Cerebellar nuclear complex (tissue), 1 donor: Measurements from ENCODE around the gene HSPG2.
"Not testable (repeated sequence)": the region's sequence is repeated elsewhere in the genome, so short reads cannot be mapped to it uniquely, and the experiment has no call there.

Experiments used
- DNase-seq, 2 experiments: peaks; one replicate each; lab custom pipeline; 2025; lab: John Stamatoyannopoulos, UW

Gene HSPG2

DNA sequence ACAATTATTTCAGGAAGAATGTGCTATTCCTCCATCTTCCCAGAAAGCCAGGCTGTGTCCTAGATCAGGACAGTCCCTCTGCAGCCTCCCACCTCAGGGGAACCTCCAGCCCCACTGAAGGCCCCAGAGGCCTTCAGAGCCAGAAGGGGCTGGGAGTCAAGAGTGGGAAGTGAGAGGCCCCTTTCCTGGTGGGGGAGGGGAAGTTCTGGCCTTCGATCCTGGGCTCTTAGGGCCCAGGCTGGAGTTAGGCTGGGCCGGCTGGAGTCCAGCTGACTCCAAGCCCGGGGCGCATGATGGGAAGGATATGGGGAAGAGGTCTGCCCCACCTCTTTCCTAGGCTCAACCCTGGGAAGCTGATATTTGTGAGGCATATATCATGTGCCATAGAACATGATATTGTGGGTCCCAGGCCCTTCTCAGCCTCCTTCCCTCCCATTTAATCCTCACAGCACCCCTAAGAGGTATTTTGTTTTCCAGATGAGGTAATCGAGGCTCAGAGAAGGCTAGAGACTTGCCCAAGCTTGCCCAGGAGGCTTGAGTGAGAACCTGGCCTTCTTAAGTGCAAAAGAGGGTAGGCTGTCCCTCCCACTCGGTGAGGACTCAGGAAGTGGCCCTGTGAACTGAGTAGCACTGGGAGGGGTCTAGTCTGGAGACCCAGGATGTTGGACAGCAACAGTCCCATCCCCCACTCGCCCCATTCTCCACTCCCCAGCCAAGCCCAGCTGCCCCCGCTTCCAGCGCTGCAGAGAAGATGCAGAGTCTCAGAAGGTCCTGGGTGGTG is 18.6 kb upstream of the HSPG2 start:
- DNase-seq: no peak

DNA sequence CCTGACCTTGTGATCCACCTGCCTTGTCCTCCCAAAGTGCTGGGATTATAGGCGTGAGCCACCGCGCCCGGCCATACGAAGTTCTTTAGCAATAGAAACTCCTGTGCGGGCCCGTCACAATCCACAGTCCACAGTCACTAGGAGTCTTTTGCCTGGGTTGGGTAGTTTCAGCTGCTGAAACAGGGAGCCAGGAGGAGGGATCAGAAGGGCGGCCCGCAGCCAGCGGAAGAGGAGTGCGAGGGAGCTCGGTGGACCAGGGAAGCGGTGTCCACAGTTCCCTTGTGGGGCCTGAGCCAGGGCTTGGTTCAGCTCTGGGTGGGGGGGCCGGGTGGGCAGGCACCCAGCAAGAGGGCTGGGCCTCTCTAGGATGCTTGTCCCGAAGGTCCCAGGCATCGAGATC is 17.9 kb upstream of the HSPG2 start:
- DNase-seq: no peak

DNA sequence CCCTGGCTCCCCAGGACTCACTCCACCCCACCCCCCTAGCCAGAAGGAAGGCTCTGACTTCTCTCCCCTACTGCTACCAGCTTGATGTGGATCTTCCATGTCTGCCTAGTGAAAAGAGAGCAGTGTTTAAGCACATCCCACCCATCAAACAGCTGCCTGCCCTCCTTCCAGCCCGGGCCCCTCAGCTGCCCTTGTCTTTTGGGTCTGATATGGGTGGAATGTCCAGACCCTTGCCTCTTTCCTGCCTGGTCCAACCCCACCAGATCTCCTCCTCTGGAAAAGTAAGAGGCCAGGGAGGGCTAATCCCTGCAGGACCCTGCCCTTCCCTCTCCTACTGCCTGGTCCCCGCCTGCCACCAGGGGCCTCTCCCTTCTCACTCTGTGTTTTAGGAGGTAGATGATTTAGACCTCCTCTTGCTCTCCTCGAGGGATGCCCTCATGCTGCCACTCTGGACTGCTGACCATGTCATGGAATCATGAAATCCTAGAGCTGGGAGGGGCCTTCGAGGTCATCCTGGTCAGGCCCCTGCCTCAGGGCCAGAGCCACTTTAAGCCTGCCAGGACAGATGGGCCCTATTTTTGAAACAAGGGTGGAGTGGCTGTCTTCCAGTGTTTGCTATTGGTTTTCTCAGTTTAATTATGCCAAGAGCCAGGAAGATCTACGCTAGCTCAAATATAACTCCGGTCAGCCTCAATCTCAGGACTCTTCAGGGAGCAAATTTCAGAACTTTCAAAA is 15.8 kb upstream of the HSPG2 start:
- no peak for DNase-seq

DNA sequence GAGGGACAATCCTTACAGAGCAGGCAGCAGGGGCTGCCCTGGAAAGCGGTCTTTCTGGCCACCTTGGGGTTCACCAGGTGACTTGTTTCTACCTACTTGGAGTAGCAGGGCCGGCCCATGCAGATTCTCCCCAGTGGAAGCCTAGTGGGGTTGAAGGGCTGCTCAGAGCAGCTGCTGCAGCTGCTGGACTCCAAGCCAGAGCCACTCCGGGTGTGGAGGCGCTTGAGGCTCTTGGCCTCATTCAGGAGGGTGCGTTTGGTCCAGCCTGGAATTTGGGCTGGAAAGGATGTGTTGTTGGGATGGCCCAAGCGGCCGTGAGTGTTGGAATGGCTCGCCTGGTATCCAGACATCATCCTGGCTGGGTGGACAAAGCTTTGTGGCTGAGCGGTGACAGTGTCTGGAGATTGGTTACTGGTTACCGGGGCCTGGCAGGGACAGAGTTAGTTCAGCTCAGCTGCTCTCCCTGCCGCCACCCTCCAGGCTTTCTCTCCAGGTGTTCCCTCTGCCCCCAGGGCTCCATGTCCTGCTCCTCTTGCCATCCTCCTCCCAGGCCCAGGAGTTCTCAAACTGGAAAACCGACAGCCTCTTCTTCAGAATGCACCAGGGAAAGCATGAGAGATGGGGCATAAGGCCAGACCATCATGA is 14.2 kb upstream of the HSPG2 start:
- DNase-seq: no peak

DNA sequence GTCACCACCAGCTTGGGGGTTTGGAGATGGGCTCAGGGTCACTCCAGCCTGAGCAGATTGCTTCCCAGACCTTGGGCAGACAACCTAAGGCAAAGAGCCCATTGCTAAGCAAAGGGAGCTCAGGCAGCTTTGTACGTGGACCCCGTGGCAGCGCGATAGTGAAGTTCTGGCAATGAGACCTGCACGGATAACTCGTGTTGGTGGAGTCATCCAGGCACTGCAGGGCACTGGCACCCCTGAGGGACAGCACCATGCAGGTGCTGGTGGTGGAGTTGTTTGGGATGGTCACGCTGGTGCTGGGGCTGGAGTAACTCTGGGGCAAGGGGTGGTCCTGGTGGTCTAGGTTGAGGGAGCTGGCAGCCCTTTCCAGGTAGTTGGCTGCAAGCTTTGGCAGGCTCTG is 13.6 kb upstream of the HSPG2 start:
- DNase-seq: no peak

DNA sequence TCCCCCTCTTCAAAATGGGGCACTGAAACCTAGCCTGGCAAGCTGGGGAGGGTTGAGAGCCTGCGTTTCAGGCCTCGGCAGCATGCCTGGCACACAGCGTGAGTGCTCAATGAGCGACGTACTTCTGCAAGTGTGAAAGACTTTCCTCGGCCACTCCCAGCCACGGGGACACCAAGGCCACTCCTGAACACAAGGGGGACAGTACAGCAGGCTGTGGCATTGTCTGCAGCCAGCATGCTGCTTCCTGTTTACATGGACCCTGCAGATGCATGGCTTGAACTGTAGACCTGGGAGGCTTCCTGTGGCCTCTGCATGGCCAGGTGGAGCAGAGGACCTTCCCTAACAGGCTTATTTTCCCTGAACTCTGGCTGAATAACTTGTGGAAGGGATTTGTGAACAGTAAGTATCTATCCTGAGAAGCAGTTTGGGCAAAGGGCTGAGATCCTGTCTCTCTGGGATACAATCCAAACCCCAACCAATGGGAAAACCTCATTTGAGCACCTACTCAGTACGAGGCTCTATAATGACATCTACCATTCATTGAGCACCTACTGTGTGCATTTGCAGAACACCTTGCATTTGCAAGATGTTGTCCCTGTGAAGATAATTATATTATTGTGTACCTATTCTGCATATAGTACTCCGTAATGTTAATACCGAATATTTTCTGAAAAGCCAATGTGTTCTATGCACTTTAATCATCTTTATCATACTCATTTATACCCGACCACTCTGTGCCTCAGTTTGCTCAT is 9.9 kb upstream of the HSPG2 start:
- no peak for DNase-seq

DNA sequence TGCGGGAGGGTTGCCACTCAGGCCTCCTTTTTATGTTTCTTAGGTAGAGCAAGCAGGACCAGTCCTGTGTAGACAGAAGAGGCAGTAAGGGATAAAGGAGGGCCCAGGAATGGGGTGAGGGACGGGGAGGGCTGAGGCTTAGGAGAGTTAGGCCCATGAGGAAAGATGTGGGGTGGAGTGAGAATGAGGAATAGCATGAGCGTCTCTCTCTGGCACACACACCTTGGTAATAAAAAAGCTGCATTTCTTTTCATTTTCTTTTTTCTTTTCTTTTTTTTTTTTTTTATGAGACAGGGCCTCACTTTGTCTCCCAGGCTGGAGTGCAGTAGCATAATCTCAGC is 7.6 kb upstream of the HSPG2 start:
- no peak for DNase-seq

DNA sequence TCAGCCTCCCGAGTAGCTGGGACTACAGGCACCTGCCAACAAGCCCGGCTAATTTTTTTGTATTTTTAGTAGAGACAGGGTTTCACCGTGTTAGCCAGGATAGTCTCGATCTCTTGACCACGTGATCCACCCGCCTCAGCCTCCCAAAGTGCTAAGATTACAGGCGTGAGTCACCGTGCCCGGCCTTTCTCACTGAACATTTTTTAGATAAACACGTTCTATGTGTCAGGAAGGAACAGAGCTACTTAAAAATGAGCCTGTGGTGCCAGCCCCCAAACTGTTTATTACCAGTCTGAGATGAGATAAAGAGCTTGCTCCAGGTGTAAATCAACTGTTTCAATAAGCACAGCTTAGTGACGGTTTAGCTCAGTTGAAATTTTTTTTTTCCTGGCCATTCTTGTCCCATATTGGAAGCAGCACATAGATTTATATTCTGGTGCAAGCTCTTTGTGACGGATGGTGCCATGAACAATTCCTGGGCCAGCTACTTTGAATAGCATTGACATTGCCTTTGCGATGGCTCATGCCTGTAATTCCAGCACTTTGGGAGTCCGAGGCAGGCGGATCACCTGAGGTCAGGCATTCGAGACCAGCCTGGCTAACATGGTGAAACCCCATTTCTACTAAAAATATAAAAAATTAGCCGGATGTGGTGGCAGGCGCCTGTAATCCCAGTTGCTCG is 6.0 kb upstream of the HSPG2 start:
- DNase-seq: not testable (repeated sequence)

DNA sequence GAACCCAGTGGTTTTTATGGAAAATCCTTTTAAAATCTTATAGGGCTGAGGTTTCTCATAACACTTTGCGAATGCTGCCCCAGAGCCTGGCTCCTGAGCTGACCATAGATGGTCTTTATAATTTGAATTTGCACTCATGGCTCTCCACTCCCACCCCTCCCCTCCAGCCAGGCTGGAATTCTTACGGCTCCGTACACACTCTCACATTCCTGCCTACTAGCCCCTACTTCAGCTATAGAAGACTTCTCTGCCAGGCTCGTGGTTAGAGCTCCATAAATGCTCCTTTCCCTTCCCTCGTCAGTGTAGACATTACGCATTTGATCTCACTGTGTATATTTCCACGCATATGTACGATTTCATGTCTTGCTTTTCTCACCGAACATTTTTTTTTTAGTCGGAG is 5.4 kb upstream of the HSPG2 start:
- DNase-seq: no peak

DNA sequence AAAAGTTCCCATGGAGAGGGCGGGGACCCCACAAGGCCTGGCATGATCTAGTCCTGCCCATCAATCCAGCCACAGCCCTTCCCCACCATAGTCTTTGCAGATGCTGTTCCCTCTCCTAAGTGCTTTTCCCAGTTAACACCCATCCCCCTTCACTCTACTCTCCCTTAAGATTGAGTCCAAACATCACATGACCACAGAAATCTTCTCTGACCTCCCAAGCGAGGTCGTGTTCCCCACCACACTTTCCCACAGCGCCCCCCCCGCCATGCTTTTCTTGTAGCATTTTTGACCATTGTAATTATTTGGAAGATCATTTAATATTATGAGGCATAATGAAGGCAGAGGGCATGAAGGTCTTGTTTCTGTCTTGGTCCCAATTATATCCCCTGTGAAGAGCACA is 4.3 kb upstream of the HSPG2 start:
- DNase-seq: no peak

DNA sequence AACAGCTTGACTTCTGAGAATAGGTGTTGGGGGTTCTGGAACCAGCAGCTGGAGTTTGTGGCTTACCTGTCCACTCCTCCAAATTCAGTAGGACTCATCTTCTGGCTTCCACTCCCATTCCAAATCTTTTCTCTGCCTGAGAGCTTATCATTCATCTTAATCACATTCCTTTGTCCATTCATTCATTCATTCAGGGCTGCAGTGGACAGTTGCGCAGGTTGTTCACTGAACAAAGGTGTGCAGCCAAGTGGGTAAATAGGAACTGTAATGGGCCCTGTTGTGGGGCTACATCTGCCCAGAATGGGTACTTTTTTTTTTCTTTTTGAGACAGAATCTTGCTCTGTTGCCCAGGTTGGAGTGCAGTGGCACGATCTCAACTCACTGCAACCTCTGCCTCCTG is 3.4 kb upstream of the HSPG2 start:
- no peak for DNase-seq

DNA sequence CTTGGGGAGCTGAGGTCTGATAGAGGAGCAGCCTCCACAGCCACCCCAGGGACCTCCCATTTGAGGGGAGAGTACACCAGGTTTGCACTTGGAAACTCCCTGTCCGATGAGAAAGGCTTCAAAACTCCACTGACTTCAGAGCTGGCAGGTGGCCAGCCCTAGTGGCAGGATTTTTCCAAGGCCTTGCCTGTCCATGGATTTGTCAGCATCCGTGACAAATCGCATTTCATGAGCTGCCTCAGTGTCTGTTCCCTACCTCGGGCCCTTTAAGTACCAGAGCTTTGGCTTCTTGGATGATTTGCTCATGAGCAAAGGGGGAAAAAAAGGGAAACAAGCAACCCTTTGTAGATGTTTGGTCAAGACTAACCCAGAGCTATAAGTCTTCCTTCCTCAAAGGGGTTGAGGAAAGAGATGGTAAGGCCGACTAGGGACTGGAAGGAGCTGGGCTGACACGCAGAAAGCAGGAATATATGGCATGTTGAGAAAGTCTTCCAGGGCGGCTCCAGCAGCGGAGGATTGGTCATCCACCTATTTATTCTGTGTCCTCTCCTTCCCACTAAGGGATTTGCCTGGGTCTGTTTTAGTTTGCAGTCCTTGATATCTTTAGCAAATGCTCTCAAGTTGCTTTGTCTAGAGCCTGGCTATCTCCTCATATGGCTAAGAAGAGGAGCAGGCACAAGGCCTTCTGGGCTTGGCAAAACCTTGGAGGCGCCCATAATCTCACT is 2.7 kb upstream of the HSPG2 start:
- no peak for DNase-seq

DNA sequence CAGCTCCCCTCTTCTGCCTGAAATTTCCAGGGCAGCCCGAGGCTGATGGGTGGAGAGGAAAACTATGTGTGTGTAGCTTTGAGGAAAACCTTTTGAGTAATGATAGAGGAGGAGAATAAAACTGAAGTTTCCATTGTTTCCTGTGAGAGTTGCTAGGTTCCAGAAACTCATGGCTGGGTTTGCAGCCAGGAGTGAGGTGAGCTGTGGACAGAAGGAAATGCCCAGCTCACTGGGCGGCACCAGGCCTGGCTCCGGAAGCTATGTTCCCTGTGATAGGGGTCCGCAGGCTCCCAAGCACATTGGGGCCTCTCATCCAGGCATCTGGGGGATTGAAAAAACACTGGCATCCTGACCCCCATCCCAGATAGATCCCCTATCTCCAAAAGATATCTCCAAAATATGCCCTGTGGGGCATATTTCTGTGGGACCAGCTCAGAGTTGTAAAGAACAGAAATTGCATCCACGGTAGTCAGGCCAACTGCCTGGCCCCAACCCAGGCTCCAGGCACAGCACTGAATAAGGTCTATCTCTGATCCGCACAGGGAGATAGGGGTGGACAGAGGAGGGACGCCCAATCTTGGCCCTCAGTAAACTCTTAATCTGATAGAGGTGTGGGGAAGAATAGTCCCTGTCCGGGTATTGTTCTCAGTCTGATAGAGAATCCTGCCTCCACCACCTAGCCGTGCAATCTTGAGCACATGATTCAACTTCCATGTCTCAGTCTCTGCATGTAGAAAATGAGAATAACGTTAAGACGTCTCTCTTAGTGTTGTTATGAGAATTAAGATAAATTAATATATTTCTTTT is 1.8 kb upstream of the HSPG2 start:
- no peak for DNase-seq

DNA sequence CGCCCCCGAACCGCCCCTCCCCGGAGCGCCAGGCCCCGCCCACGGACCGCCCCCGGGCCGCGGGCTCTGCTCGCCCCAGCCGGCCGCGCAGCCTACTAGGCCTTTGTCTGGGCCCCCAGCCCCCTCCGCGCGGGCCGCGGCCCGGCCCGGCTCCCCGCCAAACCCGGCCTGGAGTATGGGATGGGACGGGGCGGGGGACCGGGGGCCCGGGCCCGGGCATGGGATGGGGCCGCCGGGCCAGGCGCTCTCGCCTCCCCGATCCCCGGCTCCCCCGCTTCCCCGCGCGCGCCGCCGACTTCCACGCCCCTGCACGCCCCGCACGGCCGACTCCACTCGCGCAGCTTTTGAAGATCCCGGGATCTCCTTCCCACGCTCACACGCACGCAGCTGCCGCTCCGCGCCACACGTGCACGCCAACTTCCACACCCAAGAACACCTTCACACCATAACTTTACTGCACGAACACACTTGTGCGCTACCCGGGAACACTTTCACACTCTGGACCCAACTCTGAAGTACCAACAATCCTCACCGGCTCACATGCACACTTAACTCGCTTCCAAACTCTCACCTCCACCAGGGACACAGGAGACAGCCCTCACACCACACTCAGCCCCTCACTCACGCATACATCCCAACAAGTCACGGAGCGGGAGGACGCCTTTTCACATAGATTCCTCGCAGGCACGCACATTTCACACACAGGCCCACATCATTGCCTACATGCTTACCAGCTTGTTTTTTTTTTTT is 437 bp upstream of the HSPG2 start:
- DNase-seq: no peak

DNA sequence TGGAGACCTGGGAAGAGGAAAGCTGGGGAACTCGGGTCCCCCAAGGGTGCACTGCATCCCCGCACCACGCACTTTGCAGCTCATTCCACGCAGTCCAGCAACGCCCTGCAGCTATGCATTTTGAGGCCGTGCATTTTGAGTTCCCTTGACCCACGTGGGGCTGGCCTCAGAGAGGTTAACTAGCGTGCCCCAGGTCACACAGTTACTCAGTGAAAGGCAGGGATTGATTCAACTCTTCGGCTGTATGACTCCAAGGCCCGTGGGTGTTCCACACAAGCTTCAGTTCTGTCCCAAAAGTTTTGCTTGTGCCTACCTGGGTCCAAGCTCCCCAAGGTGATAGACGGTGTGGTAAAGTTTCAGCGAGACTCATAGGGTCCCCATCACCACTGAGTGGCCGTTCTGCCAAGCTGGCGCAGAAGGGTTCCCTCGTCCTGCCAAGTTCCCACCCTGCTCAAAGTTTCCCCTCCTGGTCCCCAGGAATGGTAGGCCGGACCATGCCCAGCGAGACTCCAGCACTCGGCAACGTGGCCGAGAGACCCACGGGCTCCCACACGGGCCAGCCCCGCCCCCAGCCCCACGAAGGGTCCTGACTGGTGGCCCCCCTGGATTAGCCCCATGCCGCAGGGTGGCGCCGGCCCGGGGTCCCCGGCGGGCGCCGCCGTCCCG is 611 bp downstream of the HSPG2 start:
- no peak for DNase-seq

DNA sequence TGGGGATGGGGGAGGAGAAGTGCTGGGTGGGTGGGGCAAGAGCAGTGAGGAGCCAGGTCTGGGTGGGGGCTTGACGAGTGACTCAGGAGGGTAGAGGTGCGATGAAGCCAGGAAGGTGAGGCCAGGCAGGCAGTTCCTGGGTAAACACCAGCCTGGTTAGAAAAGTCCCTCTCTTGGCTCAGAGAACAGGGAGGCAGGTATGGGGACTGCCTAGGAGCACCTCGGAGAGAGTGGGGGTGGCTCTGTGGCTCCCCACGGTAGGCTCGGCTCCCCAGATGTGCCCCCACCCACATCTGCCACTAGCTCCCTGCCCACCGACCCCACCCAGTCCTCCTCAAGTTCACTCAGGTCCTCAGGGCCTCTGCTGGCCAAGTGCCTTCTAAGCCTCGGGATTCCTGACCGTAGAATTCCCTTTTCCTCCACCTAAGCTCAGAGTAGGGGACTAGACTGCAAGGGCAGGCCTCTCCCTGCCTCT is 1.2 kb downstream of the HSPG2 start:
- DNase-seq: no peak

DNA sequence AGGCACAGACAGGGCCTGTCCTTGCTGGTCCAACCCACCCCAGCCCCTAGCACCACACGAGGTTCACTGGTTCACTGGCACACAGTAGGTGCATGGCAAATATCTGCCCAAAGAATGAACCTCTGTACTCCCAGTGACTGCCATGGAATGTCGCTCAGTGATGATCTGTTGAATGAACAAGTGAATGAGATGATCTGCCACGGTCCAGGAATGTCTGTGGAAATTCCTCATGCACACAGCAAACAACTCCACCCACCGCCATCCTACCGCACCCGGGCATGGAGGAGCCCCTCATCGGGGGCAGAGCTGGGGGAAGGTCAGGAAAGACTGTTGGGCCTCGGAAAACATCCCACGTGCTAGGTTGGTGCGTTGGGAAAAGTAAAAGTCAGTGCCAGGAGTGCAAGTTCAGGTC is 1.7 kb downstream of the HSPG2 start:
- DNase-seq: no peak

DNA sequence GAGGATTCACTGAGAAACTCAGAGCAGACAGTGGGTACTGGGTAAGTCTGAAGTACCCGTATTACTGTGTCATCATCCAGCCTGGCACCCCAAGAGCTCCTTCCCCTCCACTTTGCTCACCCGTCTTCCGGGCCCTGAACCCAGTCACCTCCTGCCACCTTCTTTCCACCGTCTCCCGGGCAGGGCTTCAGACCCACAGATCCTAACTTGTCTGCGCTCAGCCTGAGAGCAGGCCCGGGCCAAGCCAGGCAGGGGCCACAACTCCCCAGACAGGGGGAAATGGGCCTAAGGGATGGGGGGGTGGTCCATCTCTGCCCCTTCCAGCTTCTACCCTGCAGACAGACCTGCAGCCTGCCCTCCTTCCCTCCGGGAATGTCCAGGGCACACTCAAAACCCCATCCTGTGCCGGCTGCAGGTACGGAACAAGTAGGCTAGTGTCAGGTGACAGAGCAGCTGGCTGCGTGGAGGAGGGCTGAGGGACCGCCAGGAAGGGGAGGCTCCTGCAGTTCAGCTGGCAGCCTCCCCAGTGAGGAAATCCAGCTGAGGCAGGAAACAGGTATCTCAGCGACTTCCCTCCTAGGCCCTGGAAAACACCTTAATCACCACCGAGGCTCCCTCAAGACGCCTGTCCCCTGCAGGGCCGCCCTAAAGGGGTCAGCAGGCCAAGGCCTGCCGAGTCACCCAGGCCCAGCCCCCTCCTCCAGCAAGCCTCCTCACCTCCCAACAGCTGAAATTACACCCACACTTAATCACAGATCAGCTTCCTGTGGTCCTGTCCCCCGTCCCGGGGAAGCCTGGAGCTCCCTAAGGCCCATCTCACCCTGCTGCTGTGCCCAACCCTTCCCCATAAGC is 3.5 kb downstream of the HSPG2 start:
- DNase-seq: no peak
